Fibroblast of skin of left biceps (primary cell): ENCODE data around the gene WARS2.
"Not testable (repeated sequence)": the region's sequence is repeated elsewhere in the genome, so short reads cannot be mapped to it uniquely, and the experiment has no call there.

ENCODE experiments used
- DNase-seq, 2 experiments: peaks; one replicate each; pipeline ENCODE4 v3.0.0-alpha.2; 2013; ENCODE audit warnings: low read depth in 2 of 2

The WARS2 gene

DNA sequence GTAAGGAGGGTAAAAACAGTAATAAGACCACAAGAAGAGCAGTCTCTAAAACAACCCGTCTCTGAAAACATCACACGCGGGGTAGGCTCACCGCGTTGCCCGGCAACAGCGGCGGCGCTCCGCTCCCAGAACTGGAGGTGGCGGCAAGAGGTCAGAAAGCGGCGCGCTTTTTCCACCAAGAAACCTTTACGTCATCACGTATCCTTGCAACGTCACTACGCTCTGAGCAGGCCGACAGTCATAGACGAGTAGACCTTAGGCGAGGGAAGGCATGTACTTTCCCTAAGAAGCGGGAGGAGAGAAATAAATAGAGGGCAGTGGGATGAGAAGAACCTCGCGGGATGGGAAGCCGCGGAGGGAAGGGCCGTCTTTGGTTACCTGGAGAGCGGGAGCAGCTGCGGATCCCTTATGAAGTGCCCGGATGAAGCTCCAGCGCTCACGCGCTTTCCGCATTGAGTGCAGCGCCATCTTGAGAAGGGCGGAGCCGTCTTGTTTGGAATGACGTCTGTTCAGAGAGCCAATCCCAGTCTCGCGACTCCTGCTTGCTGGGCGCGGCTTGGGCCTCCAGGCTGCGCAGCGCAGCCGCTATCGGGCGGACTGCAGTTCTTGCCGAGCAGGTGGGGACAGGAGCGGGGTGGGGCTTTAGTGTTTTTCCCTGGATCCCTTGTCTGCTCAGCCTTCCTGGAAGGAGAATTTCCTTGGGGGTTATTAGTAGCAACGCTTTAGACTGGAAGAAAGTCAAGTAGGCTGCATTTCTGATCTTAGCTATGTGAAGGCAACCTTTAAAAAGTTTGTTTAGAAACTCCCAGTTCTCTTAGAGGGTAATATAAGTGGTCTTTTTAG lies at the start of gene WARS2:
Gene WARS2, minus strand, starts transcription at position 477 of the 843 bp plus-strand sequence. Its CDS starts 9 bp downstream, at position 468.
- peak; percentile 95 for DNase-seq

DNA sequence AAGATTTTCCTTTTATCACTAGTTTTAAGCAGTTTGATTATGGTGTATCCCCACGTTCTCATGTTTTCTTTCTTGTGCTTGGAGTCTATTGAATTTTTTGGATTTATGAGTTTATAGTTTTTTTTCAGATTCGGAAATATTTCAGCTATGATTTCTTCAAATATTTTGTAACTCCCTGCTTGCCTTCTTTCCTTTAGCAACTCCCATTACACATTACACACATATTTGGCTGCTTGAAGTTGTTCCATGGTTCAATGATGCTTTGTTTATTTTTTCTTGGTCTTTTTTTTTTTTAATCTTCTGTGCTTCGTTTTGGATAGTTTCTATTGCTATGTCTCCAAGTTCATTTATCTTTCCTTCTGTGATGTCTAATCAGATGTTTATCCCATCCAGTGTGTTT lies 48.5 kb upstream of the WARS2 start:
- no peak for DNase-seq

DNA sequence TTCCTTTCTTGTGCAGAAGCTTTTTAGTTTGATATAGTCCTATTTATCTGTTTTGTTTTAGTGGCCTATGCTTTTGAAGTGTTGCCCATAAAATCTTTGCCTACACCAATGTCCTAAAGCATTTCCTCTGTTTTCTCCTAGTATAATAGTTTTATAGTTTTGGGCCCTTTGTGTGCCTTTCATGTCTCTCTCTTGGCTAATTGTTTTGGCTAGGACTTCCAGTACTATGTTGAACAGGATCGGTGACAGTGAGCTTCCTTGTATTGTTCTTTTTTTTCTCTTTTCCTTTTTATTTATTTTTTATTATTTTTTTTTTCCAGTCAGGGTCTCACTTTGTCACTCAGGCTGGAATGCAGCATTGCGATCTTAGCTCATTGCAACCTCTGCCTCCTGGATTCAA lies 47.0 kb upstream of the WARS2 start:
- DNase-seq = no peak

GRCh38 chr1:119186471-119186870 lies 46.0 kb upstream of the WARS2 start:
- no peak for DNase-seq

DNA sequence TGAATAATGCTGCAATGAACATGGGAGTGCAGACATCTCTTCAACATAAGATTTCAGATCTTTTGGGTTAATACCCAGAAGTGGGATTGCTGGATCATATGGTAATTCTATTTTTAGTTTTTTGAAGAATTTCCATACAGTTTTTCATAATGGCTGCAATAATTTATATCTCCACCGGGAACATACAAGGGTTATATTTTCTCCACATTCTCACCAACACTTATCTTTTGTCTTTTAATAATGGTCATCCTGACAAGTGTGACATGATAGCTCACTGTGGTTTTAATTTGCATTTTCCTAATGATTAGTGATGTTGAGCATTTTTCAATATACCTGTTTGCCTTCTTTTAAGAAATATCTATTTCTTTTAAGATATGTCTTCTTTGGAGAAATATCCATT lies 44.5 kb upstream of the WARS2 start:
- no peak for DNase-seq

DNA sequence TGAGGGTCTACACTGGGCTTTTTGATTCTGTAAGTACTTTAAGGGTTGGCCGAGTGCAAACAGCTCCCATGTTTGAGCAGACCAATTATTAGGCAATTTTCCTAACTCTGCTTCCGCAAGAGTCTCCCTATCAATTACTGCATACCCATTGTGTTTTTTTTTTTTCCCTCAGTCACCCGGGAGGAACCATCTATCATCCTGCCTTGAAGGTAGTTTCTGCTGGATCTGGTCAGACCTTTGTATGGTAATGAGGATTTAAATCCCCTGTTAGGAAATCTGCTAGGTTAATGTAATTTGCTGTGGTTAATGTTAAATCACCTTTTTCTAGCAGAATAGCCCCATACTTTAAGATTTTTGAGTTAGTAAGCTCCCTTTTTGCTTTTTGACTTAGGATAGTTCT lies 40.8 kb upstream of the WARS2 start:
- no peak for DNase-seq

- no peak for DNase-seq
Observed at GRCh38 chr1:119179051-119179450, 38.6 kb upstream of the WARS2 start.

- DNase-seq = not testable (repeated sequence)
Observed at GRCh38 chr1:119172927-119173326, 32.5 kb upstream of the WARS2 start.

GRCh38 chr1:119171381-119172010 lies 31.0 kb upstream of the WARS2 start:
- not testable (repeated sequence) for DNase-seq

DNA sequence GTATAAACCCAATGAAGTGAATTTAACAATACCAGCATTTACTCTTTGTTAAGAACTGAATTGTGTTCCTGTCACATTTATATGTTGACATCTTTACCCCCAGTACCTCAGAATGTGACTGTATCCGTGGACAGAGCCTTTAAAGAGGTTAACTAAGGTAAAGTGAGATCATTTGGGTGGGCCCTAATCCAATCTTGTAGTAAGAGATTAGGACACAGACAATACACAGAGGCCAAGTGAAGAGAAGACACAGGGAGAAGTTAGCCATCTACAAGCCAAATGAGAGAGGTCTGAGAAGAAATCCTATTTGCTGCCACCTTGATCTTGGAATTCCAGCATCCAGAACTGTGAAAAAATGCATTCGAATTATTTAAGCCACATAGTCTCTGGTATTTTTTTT lies 22.9 kb upstream of the WARS2 start:
- DNase-seq = no peak

- peak; percentile 23 to 33 for DNase-seq
Observed at GRCh38 chr1:119160866-119161265, 20.4 kb upstream of the WARS2 start.

GRCh38 chr1:119160409-119160808 lies 20.0 kb upstream of the WARS2 start:
- DNase-seq = no peak

DNA sequence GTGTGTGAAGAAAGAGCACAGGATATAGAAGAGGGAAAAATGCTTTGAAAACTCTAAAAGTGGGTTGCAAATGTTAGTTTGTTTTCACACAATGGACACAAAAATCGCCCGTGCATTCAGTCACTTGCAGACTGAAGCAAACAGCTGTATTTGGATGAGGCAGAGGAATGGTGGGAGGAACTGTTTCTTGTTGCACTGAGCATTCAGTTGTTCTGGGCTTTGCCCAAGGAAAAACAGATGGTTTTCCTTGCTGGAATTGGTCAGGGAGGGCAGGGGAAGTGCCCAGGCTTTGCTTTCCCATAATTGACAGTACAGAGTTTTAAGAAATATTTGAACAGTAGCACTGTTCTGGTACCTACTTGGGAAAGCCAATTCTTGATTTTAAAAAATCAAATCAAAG lies 19.5 kb upstream of the WARS2 start:
- no peak for DNase-seq

DNA sequence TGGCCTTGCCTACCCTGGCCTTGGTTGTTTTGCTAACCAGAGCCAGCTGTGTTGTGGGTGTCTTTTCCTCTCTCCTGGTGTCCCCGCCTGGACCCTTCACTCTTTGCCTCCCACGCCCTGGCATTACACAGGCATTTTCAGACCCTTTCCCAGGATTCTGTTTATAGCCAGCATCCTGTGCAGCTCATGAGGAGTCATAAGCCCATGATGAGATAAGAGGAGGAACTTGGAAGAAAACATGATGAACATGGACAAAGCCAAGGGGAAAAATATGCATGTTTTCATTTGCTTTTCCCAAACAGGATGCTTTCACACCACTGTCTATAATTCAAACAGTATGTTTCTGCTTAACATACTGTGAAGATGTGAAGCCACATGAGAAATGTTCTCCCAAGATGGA lies 18.7 kb upstream of the WARS2 start:
- peak in 1 of 2 experiments; percentile 40 for DNase-seq

DNA sequence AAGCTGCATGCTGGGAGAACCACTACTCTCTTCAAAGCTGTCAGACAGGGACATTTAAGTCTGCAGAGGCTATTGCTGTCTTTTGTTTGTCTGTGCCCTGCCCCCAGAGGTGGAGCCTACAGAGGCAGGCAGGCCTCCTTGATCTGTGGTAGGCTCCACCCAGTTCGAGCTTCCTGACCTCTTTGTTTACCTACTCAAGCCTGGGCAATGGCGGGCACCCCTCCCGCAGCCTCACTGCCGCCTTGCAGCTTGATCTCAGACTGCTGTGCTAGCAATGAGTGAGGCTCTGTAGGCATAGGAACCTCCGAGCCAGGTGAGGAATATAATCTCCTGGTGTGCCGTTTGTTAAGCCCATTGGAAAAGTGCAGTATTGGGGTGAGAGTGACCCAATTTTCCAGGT lies 16.3 kb upstream of the WARS2 start:
- DNase-seq = not testable (repeated sequence)

- not testable (repeated sequence) for DNase-seq
Observed at GRCh38 chr1:119155069-119155468, 14.6 kb upstream of the WARS2 start.

DNA sequence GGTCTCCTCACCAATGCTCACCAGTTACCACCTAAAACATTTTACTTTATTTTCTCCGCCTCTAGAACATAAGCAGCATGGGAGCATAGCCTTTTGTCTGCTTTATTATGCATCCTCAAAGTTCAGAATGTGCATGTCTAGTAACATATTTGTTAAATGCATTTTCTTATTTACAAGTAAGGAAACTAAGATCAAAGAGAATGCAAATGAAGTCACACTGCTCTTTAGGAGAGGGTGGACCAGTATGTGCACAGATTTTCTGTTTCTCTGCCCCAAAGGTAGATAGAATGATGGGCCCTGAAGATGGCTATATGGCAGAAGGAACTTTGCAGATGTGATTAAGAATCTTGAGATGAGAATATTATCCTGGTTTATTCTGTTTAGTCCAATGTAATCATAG lies 9.7 kb upstream of the WARS2 start:
- DNase-seq = no peak

DNA sequence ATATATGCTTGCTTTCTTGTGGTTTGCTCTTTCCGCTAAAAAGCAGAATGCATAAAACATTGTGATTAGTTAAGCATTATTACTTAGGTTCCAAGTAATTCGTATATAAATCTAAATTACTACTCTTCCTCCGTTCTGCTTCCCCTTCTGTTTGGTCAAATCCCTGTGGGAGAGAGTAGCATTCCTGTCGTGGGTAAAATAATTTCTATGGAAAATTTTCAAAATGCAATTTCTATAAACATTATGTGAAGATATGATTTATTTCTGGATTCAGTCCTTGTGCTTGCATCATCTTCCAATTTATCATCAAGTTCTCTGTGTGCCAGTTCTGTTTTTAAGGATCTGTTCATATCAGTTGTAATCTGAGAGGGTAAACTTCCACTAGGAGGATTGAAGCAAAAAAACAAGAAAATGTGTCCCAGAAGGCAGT lies 7.2 kb upstream of the WARS2 start:
- DNase-seq = peak; percentile 57 to 67

GRCh38 chr1:119146466-119146865 lies 6.0 kb upstream of the WARS2 start:
- no peak for DNase-seq

- no peak for DNase-seq
Observed at GRCh38 chr1:119144813-119145212, 4.4 kb upstream of the WARS2 start.

DNA sequence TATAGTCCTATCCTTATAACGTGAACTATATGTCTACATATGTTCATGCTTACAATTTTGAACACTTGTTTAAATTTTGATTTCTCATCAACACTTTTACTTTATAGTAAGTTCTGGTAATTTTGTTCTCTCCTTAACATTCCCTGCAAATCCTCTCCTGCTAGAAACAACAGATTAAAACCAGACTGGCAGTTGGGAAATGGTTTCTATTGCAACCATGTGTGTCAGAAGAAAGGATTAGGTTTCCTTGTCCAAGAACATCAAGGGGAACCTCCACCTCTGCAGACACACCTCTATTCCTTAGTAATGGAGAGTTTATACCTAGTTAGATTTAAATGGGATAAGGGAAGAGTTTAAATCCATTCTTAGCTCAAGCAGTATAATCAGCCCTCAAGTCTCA lies 3.3 kb upstream of the WARS2 start:
- no peak for DNase-seq

GRCh38 chr1:119141660-119142059 lies 1.2 kb upstream of the WARS2 start:
- DNase-seq = no peak

DNA sequence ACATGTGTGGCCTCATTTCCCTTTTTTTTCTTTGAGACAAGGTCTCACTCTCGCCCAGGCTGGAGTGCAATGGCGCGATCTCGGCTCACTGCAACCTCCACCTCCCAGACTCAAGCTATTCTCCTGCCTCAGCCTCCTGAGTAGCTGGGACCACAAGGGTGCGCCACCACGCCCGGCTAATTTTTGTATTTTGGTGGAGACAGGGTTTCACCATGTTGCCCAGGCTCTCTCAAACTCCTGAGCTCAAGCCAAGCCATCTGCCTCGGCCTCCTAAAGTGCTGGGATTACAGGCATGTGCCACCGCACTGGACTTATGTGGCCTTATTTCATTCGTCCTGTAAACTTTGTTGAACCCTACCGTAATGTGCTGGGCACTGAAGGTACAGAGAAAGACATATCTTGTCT lies 569 bp upstream of the WARS2 start:
- DNase-seq = no peak
